Large intestine (tissue), 3 donors: ENCODE data around the gene MARCHF5. TPM values are rescaled to one million over a fixed set of nuclear protein-coding genes. Genes with fewer than 3 reads are reported as not detected.
"Not testable (repeated sequence)": the region's sequence is repeated elsewhere in the genome, so short reads cannot be mapped to it uniquely, and the experiment has no call there.

Experiments used
- DNase-seq, 2 donors: peaks; one replicate each; pipeline versions ENCODE4 v3.0.0 to v3.0.0-alpha.2; 2013
- H3K27ac ChIP-seq: one replicate; pipeline ENCODE4 v1.5.1; 2013; ENCODE audit warnings: low read length
- H3K27me3 ChIP-seq: 2 replicates; pipeline ENCODE4 v1.6.1; 2013; ENCODE audit warnings: low read length; ENCODE audit not compliant: control insufficient read depth, insufficient read depth
- H3K36me3 ChIP-seq: 2 replicates; pipeline ENCODE4 v1.6.1; 2013; ENCODE audit warnings: low read length; ENCODE audit not compliant: control insufficient read depth, insufficient read depth
- H3K4me1 ChIP-seq: one replicate; pipeline ENCODE4 v1.6.1; 2013; ENCODE audit warnings: low read length; ENCODE audit not compliant: control insufficient read depth, insufficient read depth
- H3K4me3 ChIP-seq: one replicate; pipeline ENCODE4 v1.5.1; 2013; ENCODE audit warnings: low read length
- H3K9me3 ChIP-seq: one replicate; pipeline ENCODE4 v1.6.1; 2013; ENCODE audit warnings: mild to moderate bottlenecking, low read depth, low read length, moderate library complexity; ENCODE audit not compliant: control insufficient read depth
- WGBS: methylation state at CpG from one replicate; pipeline ENCODE4 v1.1.5; 2013; ENCODE audit warnings: low lambda C conversion rate; ENCODE audit not compliant: insufficient coverage; 5-methylcytosine and 5-hydroxymethylcytosine counted together
- polyA plus RNA-seq: library from polyadenylated mRNA; unstranded; fragments of 120-200 nt; gene quantifications from one replicate; pipeline ENCODE4 v1.2.1, GENCODE V29; 2013

The MARCHF5 gene
- polyA plus RNA-seq, 1 donor = 40.8 TPM

DNA sequence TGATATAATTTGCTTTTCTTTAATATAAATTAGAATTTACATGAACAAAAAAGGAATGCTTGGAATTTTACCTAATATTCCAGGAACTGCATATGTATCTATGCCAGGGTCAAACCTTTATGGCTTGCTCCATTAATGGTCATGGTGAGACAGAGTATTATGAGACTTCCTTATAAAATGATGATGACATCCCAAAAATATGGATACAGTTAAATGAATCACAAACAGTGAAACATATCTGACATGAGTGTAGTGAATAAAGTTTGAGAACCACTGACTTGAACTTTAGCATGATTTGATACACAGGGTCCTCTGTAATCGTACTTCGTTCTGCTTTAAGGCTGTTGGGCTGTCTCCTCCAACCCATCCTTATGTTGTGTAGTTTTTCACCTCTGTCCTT, 51.8 kb downstream of the MARCHF5 start:
- Histone ChIP-seq H3K4me3 (no peak overlapping the region), H3K27me3 (no peaks in the 10 kb centered on the region), H3K27ac (no peak overlapping the region), H3K4me1 (no peaks in the 10 kb centered on the region), H3K9me3 (no peaks in the 10 kb centered on the region), H3K36me3 (peaks cover 24% of the 10 kb centered on the region)
- DNase-seq = no peak
- 100% methylated on average over 1 of the region's 2 CpGs for WGBS

DNA sequence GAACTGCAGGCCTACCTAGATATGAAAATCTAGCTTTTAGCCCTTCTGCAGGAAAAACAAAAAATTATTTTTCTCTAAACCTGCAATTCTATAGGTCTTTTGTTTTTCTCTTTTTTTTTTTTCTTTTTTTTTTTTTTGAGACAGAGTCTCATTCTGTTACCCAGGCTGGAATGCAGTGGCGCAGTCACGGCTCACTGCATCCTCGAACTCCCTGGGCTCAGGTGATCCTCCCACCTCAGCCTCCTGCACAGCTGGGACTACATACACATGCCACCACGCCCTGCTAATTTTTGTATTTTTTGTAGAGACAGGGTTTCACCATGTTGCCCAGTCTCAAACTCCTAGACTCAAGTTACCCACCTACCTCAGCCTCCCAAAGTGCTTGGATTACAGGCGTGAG, 54.6 kb downstream of the MARCHF5 start:
- WGBS = no CpG with 5 or more reads among the region's 5 CpGs
- H3K9me3 ChIP-seq, H3K27me3 ChIP-seq, DNase-seq, H3K4me3 ChIP-seq, H3K27ac ChIP-seq, H3K4me1 ChIP-seq: not testable (repeated sequence)
- peaks cover 38% of the 10 kb centered on the region for H3K36me3 ChIP-seq

DNA sequence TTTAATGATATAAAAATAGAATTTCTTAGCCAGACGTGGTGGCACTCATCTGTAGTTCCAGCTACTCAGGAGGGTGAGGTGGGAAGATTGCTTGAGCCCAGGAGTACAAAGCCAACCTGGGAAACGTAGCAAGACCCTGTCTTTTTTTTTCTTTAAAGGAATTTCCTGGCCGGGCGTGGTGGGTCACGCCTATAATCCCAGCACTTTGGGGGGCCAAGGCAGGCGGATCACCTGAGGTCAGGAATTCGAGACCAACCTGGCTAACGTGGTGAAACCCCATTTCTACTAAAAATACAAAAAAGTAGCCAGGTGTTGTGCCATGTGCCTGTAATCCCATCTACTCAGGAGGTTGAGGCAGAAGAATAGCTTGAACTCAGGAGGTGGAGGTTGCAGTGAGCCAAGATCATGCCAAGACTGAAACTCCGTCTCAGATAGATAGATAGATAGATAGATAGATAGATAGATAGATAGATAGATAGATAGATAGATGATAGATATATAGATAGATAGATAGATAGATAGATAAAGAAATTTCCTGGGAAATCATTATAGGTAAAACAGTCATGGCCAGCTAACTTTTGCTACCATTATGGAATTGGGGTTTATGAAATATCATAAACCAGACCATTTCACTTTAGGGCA, 56.2 kb downstream of the MARCHF5 start:
- H3K9me3 ChIP-seq, H3K27me3 ChIP-seq, H3K4me1 ChIP-seq, DNase-seq, H3K27ac ChIP-seq, H3K4me3 ChIP-seq: not testable (repeated sequence)
- H3K36me3 ChIP-seq = peaks cover 41% of the 10 kb centered on the region
- WGBS = no CpG with 5 or more reads among the region's 9 CpGs

DNA sequence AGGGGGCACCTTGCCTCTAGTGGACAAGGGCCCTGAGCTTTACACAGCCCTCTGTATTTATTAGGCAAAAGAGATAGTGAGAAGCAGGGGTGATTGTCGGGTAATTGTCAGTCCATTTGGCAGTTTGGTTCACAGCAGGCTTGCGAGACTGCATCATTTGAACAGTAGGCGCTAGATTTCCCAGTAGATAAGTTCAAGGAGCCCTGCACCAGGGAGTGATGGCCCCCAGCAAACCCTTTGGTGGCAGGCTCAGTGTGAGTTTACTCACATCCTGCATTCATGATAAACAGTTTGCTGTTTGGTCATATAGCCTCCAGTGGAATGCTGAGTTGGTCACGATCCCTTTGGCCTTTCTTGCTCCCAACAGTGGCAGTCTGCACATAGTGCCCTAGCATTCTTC, 59.4 kb downstream of the MARCHF5 start:
- Histone ChIP-seq H3K4me1 (no peaks in the 10 kb centered on the region), H3K27ac (no peak overlapping the region), H3K36me3 (peaks cover 27% of the 10 kb centered on the region), H3K4me3 (no peak overlapping the region), H3K9me3 (no peaks in the 10 kb centered on the region), H3K27me3 (no peaks in the 10 kb centered on the region)
- no CpG with 5 or more reads among the region's 4 CpGs for WGBS
- DNase-seq = no peak

DNA sequence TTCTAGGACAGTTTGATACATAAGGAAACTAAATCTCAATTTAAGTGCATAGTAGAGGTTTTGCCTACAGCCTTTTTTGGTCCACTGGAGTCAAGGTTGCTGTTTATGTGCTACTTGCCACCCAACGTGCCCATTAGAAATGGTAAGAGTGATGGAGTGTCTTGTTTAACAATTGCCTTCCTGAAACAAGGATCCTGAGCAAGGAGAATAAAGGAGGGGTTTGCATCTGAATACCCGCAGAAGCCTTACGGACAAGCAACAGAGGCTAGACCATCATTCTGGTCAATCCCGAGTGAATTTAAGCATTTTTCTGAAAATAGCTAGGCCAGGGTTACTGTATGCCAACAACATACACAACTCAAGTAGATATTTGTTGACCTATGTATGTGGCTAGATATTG, 63.6 kb downstream of the MARCHF5 start:
- no CpG with 5 or more reads among the region's 4 CpGs for WGBS

DNA sequence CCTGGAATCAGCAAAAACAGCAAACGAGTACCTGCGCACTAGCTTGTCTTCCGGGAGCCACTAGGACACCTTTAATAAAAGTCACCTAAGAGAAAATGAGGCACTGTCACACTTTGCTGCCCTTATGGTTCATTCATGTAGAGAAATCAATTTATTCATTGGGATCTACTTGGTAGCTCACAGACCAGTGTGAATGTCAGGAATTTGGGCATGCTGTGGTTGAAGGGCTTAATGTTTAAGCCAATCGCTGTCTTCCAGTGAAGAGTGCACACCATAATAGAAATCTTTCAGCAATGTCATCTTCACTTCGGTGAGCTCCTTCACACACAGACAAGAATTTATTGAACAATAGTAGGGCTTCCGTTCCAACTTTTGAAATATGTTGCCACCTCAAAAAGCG, 65.1 kb downstream of the MARCHF5 start:
- Histone ChIP-seq H3K27me3 (no peaks in the 10 kb centered on the region), H3K27ac (no peak overlapping the region), H3K4me3 (no peak overlapping the region), H3K36me3 (peaks cover 4% of the 10 kb centered on the region), H3K4me1 (no peaks in the 10 kb centered on the region), H3K9me3 (no peaks in the 10 kb centered on the region)
- no peak for DNase-seq
- WGBS = 40% methylated on average over 1 of the region's 7 CpGs

More for the DNA sequence above, 63.6 kb downstream of the MARCHF5 start:
- H3K4me3 ChIP-seq = no peak overlapping the region
- H3K27me3 ChIP-seq = no peaks in the 10 kb centered on the region
- peaks cover 17% of the 10 kb centered on the region for H3K36me3 ChIP-seq
- no peaks in the 10 kb centered on the region for H3K9me3 ChIP-seq
- H3K27ac ChIP-seq = no peak overlapping the region
- DNase-seq = no peak
- H3K4me1 ChIP-seq = no peaks in the 10 kb centered on the region

DNA sequence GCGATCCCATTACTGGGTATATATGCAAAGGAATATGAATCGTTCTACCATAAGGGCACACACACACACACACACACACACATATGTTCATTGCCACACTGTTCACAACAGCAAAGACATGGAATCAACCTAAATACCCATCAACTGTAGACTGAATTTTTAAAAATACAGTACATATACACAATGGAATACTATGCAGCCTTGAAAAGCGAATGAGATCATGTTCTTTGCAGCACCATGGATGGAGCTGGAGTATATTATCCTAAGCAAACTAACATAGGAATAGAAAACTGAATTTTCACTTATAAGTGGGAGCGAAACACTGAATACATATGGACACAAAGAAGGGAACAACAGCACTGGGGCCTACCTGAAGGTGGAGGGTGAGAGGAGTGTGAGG, 72.5 kb downstream of the MARCHF5 start:
- WGBS = no CpG with 5 or more reads among the region's 4 CpGs
- H3K27ac ChIP-seq = no peak overlapping the region
- H3K27me3 ChIP-seq = no peaks in the 10 kb centered on the region
- H3K36me3 ChIP-seq = no peaks in the 10 kb centered on the region
- H3K4me1 ChIP-seq = no peaks in the 10 kb centered on the region
- H3K9me3 ChIP-seq = no peaks in the 10 kb centered on the region
- H3K4me3 ChIP-seq = no peak overlapping the region
- no peak for DNase-seq

DNA sequence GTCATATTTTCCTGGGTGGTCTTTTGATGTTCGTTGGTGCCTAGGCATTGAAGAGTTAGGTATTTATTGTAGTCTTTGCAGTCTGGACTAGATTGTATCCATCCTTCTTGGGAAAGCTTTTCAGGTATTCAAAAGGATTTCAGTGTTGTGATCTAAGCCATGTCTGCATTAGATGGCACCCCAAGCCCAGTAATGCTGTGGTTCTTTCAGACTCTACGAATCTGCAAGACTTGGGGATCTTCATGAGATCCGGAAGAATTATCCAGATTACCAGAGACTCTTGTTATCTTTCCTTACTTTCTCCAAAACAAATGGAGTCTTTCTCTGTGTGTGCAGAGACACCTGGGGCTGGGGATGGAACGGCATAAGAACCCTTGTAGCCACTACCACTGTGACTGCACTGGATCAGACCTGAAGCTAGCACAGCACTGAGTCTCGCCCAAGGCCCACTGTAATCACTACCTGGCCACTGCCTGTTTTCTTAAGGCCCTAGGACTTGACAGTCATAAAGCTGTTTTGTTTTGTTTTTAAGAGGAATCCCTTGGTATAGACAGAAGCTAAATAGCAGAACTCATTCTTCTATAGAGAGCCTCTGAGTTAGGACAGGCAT, 75.5 kb downstream of the MARCHF5 start:
- no peaks in the 10 kb centered on the region for H3K4me1 ChIP-seq
- H3K27ac ChIP-seq = no peak overlapping the region
- H3K4me3 ChIP-seq = no peak overlapping the region
- no CpG with 5 or more reads among the region's 5 CpGs for WGBS
- no peaks in the 10 kb centered on the region for H3K27me3 ChIP-seq
- H3K36me3 ChIP-seq = no peaks in the 10 kb centered on the region
- no peaks in the 10 kb centered on the region for H3K9me3 ChIP-seq
- DNase-seq = no peak

DNA sequence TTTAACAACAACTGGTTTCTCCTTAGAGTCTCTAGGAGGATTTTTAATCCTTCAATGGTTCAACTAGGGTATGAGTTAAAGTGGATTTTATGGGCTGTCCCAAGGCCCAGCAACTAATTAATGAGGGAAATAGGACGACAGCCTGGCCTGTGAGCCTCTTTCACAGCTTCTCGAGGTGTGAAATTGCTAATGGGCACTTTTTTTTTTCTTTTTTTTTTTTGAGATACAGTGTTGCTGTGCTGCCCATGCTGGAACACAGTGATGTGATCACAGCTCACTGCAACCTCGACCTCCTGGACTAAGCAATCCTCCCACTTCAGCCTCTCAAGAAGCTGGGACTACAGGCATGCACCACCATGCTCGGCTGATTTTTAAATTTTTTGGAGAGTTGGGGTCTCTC, 87.0 kb downstream of the MARCHF5 start:
- no peak overlapping the region for H3K27ac ChIP-seq
- DNase-seq = no peak
- WGBS = no CpG with 5 or more reads among the region's 4 CpGs
- H3K4me3 ChIP-seq = no peak overlapping the region
- peaks cover 5% of the 10 kb centered on the region for H3K27me3 ChIP-seq
- no peaks in the 10 kb centered on the region for H3K36me3 ChIP-seq
- no peaks in the 10 kb centered on the region for H3K4me1 ChIP-seq
- H3K9me3 ChIP-seq = no peaks in the 10 kb centered on the region

DNA sequence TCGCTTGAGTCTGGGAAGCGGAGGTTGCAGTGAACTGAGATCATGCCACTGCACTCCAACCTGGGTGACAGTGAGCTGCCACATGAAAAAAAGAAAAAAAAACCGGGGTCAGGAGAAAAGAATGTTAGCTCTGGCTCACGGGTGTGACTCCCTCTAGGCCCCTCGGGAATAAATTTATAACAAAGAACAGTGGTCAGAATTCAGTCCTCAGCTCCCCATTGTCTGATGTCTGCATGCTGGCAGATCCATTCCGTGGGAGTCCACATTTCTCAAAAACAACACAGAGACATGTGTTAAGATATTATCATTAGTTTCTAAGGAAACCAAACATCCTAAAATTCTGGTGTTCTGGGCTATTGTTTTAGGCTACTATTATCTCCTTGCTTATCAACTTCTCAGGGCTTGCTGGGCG, 90.6 kb downstream of the MARCHF5 start:
- DNase-seq = no peak
- no peak overlapping the region for H3K27ac ChIP-seq
- H3K4me1 ChIP-seq = no peaks in the 10 kb centered on the region
- H3K27me3 ChIP-seq = peaks cover 5% of the 10 kb centered on the region
- H3K36me3 ChIP-seq = no peaks in the 10 kb centered on the region
- H3K4me3 ChIP-seq = no peak overlapping the region
- H3K9me3 ChIP-seq = no peaks in the 10 kb centered on the region
- 67% methylated on average over 3 of the region's 7 CpGs for WGBS

DNA sequence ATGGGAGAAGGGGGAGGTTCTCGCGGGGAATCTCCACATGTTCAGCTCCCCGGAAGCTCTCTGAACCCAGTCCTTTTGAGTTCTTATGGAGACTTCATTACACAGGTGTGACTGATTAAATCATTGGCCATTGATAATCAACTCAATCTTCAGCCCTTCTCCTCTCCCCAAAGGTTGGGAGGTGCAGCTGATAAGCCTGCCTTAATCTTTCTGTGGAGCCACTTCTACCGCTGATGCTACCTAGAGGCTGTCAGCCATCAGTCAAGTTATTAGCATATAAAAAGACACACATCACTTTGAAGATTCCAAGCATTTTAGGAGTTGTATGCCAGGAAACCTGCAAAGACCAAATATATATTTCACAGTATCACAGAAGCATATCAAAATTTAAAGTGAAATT, 91.7 kb downstream of the MARCHF5 start:
- no peak for DNase-seq
- H3K9me3 ChIP-seq = no peaks in the 10 kb centered on the region
- peaks cover 5% of the 10 kb centered on the region for H3K27me3 ChIP-seq
- H3K27ac ChIP-seq = no peak overlapping the region
- H3K4me3 ChIP-seq = no peak overlapping the region
- WGBS = no CpG with 5 or more reads among the region's 4 CpGs
- H3K4me1 ChIP-seq = no peaks in the 10 kb centered on the region
- no peaks in the 10 kb centered on the region for H3K36me3 ChIP-seq
